Sigmoid colon (tissue), 4 donors: ENCODE data around the gene ITK.

Experiments
- CTCF ChIP-seq, 4 experiments: fragments of 450-650 bp in 3 of 4; fragments of 200-600 bp in 1 of 4; IDR thresholded peaks; one replicate each; pipeline ENCODE4 v1.5.1; 2016 to 2019; ENCODE audit warnings: antibody characterized with exemption in 4 of 4, mild to moderate bottlenecking in 3 of 4, moderate library complexity in 2 of 4
- POLR2A ChIP-seq, 2 donors: fragments of 450-650 bp; IDR thresholded peaks; one replicate each; pipeline ENCODE4 v1.6.1; 2016; ENCODE audit warnings: antibody characterized with exemption in 2 of 2, mild to moderate bottlenecking in 2 of 2, moderate library complexity in 2 of 2
- POLR2AphosphoS5 ChIP-seq, 4 donors: sonication (generic); formaldehyde crosslinking; IDR thresholded peaks; one replicate each; pipeline ENCODE4 v1.6.1; 2017; ENCODE audit warnings: antibody characterized with exemption in 4 of 4

GRCh38 chr5:157248821-157249470 lies 68.3 kb downstream of the ITK start:
- no peak for TF ChIP-seq POLR2A (IDR thresholded peaks at IDR 0.05)
- TF ChIP-seq CTCF (IDR thresholded peaks at IDR 0.05) = no peak
- TF ChIP-seq POLR2AphosphoS5 (IDR thresholded peaks at IDR 0.05) = no peak
